ENCODE data around the gene JAZF1. TPM values are rescaled to one million over a fixed set of nuclear protein-coding genes. Genes with fewer than 3 reads are reported as not detected.

Gene JAZF1
- polyA plus RNA-seq, 1 donor = 24.9 TPM

- no peak for DNase-seq
Measured at GRCh38 chr7:27812706-27813105, 367.9 kb downstream of the JAZF1 start.

- DNase-seq = no peak
Measured at GRCh38 chr7:27810186-27810585, 370.4 kb downstream of the JAZF1 start.

GRCh38 chr7:27808626-27809025 lies 372.0 kb downstream of the JAZF1 start:
- DNase-seq = no peak

- DNase-seq = no peak
Measured at GRCh38 chr7:27804139-27804538, 376.5 kb downstream of the JAZF1 start.

GRCh38 chr7:27802999-27803398 lies 377.6 kb downstream of the JAZF1 start:
- DNase-seq = peak; percentile 25

GRCh38 chr7:27799212-27799611 lies 381.4 kb downstream of the JAZF1 start:
- DNase-seq = no peak

- DNase-seq = no peak
Measured at GRCh38 chr7:27795977-27796376, 384.6 kb downstream of the JAZF1 start.

GRCh38 chr7:27793780-27794179 lies 386.8 kb downstream of the JAZF1 start:
- no peak for DNase-seq

GRCh38 chr7:27788437-27788836 lies 392.2 kb downstream of the JAZF1 start:
- DNase-seq = no peak

- DNase-seq = no peak
Measured at GRCh38 chr7:27784399-27785053, 396.1 kb downstream of the JAZF1 start.

- no peak for DNase-seq
Measured at GRCh38 chr7:27782849-27783248, 397.7 kb downstream of the JAZF1 start.

- no peak for DNase-seq
Measured at GRCh38 chr7:27781188-27781587, 399.4 kb downstream of the JAZF1 start.

Other genes starting within 250 kb of the JAZF1 start
- 24.4 TPM for gene CREB5, start 231.7 kb upstream of the JAZF1 start, polyA plus RNA-seq (ENCODE audit: insufficient read length)